T-helper 2 cell treated with Interferon-gamma antibody and Interleukin-4, amounts not matched to agents 100 ng/mL and 5 ng/mL, for 36 hours (primary cell): ENCODE results near the gene USH2A. TPM values are rescaled to one million over a fixed set of nuclear protein-coding genes. Genes with fewer than 3 reads are reported as not detected.

Experiments used
- intact Hi-C: fragments of 100-400 bp; cut with micrococcal nuclease; formaldehyde crosslinking; loops from one replicate; pipeline ENCODE4 v1.15.1; 2023
- total RNA-seq: library from RNA; stranded (reverse); gene quantifications from 2 replicates; pipeline ENCODE4 v1.2.3, GENCODE V29; 2022

The USH2A gene
- total RNA-seq, 1 donor from 2014 or later: not detected

GRCh38 chr1:215877452-215877951, 545.7 kb downstream of the USH2A start:
- intact Hi-C loops: no loop called here

GRCh38 chr1:215875712-215876111, 547.5 kb downstream of the USH2A start:
- intact Hi-C loops: no loop called here

DNA sequence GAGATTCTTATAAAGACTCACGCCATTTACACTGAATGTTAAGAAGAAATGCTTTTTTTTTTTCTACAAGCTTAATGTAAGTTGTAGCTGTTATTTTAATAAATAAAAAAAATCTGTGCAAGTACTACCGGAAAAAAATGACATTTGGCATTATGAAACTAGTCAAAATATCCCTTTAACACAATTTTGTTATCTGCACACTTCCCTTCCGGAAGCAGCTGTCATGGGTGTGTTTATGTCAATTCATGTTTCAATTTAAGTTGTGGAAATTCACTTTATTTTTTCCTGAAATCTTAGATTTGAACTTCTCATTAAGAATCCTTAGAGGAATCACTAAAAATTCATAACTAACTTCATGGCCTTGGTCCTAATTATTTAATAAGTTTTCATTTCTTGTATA, 548.0 kb downstream of the USH2A start:
- intact Hi-C loops: no loop called here

- intact Hi-C loops: no loop called here
Measured at GRCh38 chr1:215872658-215873057, 550.6 kb downstream of the USH2A start.

GRCh38 chr1:215868500-215868899, 554.7 kb downstream of the USH2A start:
- intact Hi-C loops: no loop called here

DNA sequence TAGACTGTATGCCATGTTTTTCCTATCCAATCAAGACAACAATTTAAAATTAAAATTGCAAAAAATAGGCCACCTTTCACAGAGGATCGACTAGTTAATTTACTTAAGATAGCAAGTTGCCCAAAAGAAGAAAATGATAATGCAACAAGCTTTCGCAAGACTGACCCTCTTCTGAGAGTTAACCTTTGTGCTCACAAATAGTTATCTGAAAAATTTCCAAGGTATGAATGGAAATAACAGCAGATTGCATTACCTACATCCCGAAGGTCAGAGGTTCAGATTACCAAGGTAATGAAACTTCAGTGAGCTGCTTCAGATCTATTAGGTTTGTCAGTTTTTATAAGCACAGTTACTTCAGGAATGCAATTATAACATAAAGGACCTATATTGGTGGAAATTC, 558.2 kb downstream of the USH2A start:
- intact Hi-C loops: no loop called here

- intact Hi-C loops: no loop called here
Measured at GRCh38 chr1:215863796-215864195, 559.5 kb downstream of the USH2A start.

GRCh38 chr1:215860833-215861232, 562.4 kb downstream of the USH2A start:
- intact Hi-C loops: no loop called here

DNA sequence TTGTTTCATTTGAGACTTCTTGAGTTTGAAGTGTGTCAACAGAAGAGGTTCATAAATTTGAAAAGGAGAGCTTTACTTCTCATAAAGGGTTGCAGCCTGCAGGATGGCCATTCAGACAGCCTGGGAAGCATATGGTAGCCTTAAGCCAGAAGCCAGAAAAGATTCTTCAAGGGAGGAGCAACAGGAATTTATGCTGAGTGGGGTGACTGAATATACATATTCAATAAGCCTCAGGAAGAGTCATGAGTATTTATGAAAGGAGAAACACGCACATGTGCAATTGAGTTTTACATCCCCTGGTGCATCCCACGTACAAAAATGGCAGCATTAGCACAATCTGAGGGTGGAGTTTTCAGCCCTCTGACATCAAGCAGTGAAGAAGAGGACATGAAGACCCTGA, 565.9 kb downstream of the USH2A start:
- intact Hi-C loops: no loop called here

DNA sequence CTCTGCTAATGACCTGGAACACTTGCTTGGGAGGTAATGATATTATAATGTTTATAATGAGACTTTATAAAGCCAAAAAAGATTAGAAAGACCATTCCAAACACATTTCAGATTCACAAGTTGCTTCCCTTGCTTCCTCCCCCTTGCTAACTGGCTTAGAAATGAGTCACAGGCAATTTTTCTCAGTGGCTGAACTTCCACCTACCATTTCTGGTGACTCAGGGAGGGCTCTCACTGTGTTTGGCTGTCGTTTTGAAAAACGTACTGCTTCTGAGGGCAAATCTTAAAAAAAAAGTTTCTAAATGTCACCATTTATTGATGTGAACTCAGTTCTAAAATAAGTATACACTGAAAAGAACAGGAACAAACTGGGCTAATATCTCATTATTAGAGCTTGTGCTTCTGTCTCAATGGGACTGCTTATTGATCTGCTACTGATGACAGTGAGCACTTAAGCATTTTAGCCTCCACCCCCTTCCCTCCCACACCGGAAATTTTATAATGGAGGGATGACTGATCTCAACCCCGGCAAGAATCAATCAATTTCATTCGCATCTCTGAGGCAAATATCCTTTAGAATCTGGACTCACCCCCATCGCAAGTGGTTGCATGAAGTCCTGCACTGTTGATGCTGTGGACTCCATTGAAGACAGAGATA, 577.9 kb downstream of the USH2A start:
- intact Hi-C loops: no loop called here

DNA sequence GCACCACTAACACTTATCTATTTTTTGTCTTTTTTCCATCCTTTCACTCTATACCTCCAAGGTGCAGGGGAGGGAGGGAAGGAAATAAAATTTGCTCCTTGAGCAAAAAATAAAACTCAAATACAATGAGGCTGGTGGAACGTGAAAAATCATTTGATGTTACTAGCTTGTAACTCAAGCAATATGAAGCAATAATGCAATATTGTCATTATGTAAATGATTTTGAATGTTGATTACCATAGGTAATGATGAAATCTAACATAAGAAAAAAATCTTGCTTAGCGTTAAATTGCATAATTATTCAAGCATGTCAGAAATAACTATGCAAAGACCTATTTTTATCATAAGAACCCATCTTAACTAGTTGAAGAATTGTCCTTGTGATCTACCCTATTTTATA, 578.5 kb downstream of the USH2A start:
- intact Hi-C loops: no loop called here

DNA sequence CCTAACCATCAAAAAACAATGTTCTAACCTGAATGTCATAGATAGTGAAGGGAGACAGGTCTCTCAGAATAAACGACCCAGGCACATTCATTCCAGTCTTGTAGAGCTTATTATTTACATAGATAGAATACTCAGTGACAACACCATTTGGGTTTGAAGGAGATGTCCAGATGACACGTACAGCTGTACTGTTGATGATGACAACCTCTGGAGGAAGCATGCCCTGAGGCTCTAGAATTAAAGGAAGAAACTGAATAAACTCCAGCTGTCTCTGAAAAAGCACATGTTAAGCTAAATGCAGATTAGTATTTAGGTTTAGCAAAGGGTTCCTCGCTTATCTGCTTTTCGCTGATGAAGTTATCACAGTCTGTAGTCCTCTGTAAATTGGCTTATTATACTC, 579.0 kb downstream of the USH2A start:
- intact Hi-C loops: no loop called here

DNA sequence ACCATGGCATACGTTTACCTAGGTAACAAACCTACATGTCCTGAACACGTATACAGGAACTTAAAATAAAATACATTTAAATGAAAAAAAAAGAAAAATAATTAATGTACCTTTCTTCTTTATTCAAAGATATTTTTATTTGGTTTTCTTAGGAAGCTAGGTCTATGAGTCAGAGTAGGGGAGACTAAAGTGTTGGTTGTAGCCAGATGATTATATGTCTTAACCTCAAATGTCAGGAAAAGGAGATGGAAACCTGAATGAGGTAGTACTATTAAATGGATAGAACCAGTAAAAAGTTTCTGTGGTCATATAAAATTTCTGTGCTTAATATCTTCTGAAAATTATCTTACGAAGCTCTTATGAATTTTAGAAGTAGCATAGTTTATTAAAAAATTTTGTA, 580.3 kb downstream of the USH2A start:
- intact Hi-C loops: no loop called here

DNA sequence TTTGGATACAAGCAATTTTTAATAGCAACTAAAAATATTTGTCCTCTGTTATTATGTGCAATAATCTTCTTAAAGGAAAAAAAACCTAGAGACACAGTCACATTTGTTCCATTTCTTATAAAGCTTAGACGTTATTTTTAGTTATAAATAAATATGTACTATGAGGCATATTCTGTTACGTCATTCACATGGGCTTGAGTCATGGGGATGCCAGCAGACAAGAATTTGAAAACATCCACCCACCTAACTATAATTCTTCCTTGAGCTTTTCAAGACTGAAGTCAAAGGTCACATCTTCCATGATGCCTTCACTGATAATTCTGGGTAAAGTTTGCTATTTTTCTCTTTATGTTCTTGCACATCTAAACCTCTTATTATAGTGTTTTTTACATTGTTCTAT, 587.3 kb downstream of the USH2A start:
- intact Hi-C loops: no loop called here

- intact Hi-C loops: no loop called here
Measured at GRCh38 chr1:215833941-215834729, 589.1 kb downstream of the USH2A start.

GRCh38 chr1:215830226-215830810, 592.9 kb downstream of the USH2A start:
- intact Hi-C loops: no loop called here

DNA sequence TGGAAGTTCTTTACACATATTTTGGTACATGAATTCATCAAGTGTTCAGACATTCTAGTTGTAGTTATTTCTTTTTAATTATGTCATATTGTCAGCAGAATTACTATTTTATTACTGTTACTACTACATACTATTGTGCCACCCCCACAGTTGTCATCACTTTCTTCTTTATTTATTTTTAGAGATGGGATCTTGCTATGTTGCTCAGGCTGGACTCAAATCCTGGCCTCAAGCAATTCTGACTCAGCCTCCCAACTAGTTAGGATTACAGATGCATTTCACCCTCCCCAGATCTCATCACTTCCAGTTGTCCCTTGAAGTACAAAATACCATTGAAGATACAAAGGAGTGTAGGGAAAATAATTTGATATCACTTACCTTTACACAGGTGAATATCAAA, 598.2 kb downstream of the USH2A start:
- intact Hi-C loops: no loop called here

DNA sequence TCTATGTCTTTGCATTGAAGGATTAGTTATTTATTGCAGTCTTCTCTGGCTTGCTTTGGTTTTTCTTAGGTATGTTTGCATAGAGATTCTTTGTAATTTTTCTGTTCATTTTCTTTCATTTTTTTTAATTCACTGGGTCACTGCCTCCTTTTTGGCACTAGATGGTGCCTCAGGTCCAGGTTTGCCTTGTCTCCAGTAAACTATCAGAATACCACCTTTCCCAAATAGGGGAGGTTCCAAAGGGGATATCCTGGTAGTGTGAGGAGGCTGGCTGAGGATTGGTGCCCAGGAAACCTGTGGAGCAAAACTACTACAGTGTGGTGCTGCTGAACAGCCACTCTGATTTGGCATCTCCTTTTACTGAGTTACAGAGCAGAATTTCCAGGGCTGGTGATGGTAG, 599.0 kb downstream of the USH2A start:
- intact Hi-C loops: no loop called here

GRCh38 chr1:215819114-215819513, 604.1 kb downstream of the USH2A start:
- intact Hi-C loops: no loop called here

DNA sequence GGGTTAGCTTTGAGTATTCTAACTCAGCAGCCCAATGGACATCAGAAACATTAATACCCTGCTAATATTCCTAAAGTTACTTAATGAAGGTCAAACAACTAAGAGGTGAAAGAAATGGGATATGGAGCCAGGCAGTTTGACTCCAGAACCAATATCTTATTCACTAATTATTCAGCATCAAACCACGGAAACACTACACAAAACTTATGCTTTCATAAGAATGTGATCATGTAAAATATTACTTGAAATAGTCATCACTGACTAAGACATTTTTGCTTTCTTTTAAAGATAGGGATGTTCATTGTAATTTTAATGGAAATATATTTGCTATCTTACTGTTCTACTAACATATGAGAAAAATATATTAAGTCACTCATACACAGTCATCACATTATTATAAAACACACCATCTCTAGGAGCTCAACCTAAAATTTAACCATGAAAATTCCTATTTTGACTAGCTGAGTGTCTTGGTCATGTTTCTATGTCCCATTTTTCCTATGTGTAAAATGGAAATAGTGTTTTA, 615.3 kb downstream of the USH2A start:
- intact Hi-C loops: no loop called here

GRCh38 chr1:215807218-215807617, 616.0 kb downstream of the USH2A start:
- intact Hi-C loops: no loop called here

DNA sequence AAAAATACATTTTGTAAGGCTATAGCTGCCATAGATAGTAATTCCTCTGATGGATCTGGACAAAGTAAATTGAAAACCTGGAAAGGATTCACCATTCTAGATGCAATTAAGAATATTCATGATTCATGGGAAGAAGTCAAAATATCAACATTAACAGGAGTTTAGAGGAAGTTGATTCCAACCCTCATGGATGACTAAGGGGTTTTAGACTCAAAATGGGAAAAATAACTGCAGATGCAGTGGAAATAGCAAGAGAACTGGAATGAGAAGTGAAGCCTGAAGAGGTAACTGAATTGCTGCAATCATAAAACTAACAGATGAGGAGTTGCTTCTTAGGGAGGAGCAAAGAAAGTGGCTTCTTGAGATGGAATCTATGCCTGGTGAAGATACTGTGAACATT, 625.4 kb downstream of the USH2A start:
- intact Hi-C loops: no loop called here
